Left renal cortex interstitium (tissue), 4 donors: ENCODE data around the gene CDC14C. TPM values are rescaled to one million over a fixed set of nuclear protein-coding genes. Genes with fewer than 3 reads are reported as not detected.
"Not testable (repeated sequence)": the region's sequence is repeated elsewhere in the genome, so short reads cannot be mapped to it uniquely, and the experiment has no call there.

ENCODE experiments used
- DNase-seq, 4 donors: peaks; one replicate each; pipeline ENCODE4 v3.0.0-alpha.2; 2013; ENCODE audit warnings: low read depth in 4 of 4, low spot score in 2 of 4, missing footprints in 1 of 4
- polyA plus RNA-seq, 4 donors: library from polyadenylated mRNA; unstranded; fragments of 120-200 nt; gene quantifications; one replicate each; pipeline ENCODE4 v1.2.1, GENCODE V29; 2013; ENCODE audit not compliant: insufficient read length in 4 of 4

Gene CDC14C
- polyA plus RNA-seq: under 1 TPM in 2 of 4 donors, not detected in 2; 0.05 to 0.06 TPM

DNA sequence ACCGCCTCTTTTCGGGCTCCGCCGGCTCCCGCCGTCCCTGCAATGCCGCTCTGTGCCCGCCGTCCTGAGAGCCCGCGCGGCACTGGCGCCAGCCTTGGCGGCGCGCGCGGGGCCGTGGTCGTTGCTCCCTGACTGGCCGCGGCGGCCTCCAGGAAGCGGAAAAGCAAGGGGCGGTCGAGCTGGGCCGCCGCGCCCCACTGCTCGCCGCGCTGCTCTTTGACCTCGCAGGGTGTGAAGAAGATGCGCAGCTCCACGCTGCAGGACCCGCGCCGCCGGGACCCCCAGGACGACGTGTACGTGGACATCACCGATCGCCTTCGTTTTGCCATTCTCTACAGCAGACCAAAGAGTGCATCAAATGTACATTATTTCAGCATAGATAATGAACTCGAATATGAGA, at the start of gene CDC14C:
Gene CDC14C (plus strand): TSS at position 115 of the 400 bp plus-strand sequence. CDS start 126 bp downstream, at position 241.
- no peak for DNase-seq

DNA sequence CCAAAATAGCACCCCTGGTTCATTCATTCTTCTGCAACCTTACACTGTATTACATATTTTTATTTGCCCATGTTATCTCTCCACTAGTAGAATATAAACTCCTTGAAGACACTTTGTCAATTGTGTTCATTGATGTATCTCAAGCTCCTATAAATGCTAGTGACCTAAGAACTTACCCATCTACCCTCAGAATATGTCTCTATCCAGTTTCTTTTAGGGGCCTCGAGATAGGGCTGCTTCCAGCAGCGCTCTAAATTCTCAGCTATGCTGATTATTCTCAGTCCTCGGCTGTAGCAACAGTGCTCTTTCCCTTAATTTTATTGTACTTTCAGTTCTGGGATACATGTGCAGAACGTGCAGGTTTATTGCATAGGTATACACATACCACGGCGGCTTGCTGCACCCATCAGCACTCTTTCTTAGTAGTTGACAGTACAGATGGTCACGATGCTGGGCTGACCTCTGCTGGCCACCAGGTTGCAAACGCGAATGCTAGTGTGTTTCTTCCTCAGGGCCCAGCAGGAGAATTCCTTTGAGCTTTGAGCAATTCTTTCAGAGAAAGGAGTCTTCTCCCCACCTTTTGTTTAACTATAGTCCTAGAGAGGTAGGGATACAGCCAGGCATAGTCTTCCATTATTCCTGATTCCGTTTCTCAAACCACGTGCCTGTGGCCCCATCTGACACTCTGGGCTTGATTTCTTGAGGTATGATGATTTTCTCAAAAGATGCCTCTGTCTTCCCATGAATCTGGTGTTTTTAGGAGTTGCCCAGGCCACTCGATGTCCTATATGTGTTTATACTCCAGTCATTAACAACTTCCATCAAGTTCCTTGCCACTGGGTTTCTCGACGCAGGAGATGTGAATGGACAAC, 49.1 kb upstream of the CDC14C start:
- peak in 3 of 4 donors; percentile 6 to 29 (median 18) for DNase-seq

DNA sequence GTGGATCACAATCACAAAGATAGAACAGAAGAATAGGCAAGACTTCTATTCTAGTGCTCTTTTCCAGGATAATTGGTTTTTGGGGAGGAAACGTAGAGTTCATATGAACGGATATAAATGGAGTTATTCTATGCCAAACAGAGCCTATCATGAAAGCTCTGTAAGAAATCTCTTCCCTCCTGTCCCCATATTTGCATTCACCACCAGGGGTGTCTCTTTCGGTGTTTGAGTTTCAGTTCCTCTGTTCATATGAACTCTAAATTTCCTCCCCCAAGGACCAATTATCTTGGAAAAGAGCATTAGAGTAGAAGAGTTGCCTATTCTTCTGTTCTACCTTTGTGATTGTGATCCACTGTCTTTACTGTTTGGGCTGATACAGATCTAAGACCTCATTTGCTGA, 48.3 kb upstream of the CDC14C start:
- no peak for DNase-seq

DNA sequence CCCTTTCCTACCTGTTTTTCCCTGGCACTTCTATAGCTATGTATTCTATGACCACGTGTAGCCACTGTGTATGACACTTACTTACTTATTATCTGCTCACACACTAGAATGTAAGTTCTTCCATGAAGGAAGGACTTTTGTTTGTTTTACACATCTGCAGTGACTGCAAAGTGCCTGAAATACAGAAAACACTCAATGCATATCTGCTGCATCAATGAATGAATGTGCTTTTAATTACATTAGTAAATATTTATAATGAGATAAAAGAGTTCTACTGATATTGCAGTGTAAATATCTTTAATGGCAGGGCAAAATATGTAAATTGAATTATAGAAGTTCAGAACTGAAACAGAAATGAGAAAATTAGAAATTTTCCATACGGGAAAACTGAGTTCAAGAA, 43.5 kb upstream of the CDC14C start:
- DNase-seq: no peak

DNA sequence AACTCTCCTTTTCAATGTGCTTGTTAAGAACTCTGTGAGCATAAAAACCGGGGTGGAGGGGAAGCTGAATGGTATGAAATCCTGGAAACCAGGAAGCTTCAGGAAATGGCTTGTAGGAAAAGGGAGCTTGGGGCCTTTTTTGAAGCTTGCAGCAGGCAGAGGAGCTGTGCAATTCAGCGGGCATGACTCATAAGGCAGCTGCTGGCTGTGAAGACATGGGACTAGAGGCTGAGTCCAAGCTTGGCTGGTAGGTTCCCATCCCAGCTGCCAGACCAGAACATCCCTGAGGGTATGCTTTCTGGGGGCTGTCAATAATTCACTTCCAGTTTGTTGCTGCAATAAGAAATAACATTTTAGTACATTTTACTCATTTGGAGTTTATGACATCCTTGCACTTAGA, 36.8 kb upstream of the CDC14C start:
- no peak for DNase-seq

DNA sequence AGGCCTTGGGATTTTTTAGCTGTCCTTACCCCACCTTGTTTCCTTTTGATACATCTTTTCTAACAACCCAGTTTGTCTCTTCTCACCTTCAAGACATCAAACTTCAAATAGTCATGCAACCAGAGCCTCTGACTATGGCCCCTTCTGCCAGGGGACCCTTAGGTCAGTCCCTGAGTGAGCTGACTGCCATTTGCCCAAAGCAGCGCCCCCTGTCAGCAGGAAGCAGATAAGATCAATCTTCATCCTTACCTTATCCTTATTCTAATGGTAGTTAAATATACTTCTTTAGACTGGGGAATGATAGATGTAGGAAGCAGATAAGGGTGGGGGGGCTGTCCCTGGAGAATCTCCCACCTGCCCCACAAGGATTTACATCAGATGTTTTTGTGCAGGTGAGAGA, 29.8 kb upstream of the CDC14C start:
- DNase-seq: no peak

DNA sequence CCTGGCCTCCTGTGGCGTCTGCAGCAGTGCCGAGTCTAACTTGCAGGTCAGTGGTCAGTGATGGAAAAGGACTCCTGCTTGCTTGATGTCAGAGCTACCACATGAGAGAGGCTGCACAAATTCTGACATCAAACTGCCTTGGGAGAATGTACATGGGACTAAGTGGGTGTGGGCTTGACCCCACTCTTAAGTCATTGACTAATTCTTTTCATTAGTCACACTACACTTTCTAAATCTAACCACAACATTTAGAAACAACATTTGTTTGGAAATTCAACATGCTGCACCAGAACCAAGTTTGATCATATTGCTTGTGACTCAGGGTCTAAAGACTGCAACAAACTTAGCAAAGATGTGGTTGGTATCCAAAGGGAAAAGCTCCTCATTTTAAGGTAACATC, 24.4 kb upstream of the CDC14C start:
- no peak for DNase-seq

DNA sequence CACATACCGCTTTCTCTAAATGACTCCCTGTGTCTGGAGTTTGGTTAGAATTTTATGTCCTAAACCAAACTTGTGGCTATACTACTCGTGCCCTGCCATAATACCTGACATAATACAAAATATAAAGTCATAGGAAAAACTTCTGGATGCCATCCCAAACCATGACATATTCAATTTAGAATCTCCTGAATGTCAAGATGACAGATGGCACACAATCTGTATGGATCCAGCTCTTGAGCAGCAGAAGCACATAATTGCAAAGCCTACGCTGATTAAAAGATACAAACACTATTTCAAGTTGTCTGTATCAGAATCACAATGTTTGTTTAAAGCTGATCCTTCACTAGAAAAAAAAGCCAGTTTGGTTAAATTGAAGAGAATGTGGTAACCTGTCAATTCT, 22.4 kb upstream of the CDC14C start:
- no peak for DNase-seq

DNA sequence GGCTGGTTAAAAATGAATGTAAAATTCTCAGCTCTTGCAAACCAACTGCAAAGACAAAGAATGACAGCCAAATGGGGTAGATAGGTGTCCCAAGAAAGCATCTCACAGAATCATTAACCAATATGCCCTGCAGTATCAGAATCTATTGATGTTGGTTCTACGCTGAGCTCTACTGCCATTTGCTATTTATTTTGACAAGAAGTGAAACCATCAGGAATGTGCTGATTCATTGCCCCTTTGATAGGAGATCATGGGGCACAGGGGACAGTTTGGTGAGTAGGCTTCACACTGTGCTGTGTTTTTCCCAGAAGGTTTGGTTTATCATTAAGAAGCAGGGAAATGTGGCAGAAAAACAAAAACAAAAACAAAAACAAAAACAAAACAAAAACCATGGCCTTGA, 19.4 kb upstream of the CDC14C start:
- no peak for DNase-seq

DNA sequence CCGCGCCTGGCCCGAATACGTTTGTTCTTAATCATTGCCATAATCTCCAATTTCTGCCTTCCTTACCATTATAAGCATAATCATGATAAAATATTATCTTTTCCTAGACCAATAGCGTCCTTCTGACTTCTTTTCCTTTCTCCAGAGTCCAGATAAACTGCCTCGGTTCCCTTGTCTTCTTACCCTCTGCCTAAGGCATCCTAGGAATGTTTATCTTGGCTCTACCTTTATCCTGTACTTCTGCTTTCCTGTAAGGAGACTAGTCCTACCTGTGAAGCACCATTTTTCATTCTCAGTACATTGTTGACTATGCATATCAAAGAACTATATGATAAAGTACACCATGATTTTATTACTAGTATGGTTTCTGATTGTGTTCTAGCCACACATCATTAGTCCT, 18.7 kb upstream of the CDC14C start:
- not testable (repeated sequence) for DNase-seq

DNA sequence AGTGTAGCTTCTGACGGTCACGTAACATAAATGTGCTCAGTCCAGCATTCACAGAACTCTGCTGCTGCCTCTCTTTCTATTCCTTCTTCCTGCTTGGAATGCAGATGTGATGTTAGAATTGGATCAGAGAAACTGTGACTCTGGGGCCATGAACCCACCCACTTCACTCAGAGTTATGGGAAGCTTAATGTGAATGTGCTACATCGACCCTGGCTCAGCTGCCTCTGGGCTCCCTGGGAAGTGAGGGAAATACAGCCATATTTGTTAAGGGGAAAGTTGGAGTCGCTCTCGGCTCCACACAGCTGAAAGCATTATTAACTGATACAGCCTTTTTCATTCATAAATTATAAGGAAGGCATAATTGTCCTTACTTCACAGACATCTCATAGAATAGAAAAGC, 14.5 kb upstream of the CDC14C start:
- not testable (repeated sequence) for DNase-seq

DNA sequence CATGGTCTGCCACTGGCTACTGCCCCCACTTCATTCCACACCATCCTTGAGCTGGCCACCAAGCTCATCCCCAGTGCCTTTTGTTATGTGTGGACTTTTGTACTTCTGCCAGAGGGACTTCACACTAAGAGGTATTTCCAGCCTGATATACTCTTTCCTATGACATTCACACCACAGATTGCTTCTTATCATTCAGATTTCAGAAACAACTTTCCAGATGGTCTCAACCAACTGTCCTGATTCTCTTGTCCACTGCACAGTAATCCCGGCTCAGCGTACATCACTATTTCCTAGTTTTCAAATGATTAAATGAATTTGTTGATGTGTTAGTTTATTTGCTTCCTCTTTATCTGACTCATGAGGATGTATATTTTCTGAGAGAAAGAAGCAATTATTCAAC, 7.1 kb downstream of the CDC14C start:
- DNase-seq: no peak

DNA sequence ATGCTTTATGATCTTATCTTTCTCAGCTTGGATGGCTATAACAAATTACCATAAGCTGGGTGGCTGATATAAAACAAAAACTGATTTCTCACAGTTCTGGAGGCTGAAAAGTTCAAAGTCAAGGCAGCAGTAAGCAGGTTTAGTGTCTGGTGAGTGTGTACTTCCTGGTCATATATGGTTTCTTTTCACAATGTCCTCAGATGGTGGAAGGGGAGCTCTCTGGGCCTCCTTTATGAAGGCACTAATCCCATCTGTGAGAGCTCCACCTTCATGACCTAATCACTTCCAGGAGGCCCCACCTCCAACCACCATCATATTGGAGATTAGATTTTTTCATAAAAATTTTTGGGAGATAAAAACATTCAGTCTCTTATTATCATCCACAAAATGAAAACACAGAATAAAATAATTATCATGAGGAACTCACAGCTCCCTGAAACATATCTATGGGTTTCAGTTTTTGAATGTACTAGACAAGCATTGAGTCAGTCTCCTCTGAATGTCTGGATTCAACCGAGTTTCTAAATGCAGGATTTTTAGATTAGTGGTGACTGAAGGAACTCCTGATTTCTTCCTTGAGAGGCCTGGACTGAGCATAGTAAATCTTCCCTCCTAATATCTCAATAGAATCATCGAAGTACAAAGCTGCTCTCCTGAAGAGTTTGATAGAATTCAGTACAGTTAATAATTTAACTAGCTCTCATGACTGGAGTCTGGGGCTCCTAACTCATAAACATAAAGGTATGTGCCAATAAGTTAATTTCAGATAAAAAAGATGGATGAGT, 8.0 kb downstream of the CDC14C start:
- DNase-seq: no peak

DNA sequence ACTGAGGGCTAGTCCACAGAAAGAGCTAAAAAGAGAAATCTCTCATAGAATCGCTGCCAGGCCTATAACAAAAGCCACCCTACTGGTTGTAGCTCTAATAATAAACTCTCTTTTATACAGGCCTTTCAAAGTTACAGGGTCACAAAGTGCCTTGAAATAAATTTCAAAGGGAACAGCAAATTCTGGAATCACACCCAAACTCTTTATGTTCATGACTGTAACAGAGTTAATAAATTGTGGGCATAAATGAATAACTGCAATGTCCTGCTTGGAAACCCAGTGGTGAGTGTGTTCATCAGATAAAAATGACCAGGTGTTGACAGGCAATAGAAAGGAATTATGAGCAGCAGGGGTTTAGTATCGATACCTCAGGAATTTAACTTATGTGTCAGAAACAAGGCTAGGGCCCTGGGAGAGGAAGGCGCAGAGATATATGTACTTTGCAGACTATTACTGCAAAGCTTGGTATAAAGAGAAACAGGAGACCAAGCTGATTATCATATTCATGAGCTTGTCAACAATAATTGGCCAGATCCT, 9.3 kb downstream of the CDC14C start:
- no peak for DNase-seq

DNA sequence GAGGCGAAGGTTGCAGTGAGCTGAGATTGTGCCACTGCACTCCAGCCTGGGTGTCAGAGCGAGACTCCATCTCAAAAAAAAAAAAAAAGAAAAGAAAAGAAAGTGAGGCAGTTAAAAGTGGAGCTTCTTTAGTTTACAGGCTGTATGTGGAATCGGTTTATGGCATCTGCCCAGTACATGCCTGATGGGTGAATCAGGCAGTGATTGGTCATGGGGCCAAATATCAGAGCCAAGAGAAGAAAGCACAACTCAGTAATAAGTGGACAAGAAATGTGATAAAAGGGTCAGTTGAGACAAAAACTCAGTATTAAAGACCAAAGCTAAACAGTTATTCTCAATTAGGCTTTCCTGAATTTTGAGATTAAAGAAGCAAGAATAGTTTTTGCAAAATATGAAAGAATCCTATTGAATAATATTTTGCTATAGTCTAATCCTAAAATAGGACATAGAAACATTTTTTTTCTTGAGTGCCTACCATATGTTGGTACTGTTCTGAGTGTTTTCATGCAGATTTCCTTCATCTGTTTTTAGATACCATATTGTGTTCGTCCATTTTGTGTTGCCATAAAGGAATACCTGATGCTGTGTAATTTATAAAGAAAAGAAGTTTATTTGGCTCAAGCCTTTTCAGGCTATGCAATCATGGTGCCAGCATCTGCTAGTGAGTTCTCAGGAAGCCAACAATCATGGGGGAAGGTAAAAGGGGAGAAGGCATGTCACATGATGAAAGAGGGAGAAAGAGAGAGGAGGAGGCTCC, 14.4 kb downstream of the CDC14C start:
- DNase-seq: no peak

DNA sequence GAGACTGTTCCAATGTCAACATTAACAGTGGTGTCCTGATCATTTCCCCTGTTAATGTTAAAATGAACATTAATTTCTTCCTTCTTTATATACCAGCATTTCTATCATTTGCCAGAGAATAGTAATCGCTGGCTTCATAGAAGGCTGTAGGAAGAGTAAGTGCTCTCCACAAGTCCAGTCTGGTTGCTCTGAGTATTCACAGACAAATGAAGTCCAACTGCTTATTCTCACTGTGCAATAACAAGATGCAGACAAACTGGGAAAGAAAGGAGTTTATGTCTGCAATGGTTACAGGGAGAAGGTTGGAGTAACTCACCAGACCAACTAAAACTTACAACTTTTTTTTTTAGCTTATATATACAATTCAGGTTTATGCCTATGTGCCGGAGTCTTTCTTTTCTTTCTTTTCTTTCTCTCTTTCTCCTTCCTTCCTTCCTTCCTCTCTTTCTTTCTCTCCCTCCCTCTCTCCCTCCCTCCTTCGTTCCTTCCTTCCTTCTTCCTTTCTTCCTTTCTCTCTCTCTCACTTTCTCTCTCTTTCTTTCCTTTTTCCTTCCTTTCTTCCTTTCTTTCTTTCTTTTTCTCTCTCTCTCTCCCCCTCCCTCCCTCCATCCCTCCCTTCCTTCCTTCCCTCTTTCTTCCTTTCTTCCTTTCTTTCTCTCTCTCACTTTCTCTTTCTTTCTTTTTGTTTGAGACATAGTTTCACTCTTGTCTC, 19.1 kb downstream of the CDC14C start:
- DNase-seq: no peak

DNA sequence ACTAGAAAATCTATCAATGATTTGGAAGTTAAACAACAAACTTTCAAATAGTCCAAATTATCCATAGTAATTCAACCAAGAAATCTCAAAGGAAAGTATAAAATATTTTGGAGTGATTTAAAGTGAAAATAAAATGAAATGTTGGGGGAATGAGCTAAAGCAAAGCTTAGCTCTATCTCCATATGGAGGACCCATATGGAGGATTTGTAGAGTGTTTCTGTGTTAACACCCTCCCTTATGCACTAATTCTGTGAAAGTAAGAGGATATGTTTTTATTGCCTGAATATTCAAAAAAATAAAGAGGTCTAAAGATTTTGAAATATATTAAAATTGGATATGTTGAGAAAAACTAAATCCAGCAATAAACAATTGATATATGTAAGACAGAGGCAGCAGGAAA, 31.6 kb downstream of the CDC14C start:
- no peak for DNase-seq

DNA sequence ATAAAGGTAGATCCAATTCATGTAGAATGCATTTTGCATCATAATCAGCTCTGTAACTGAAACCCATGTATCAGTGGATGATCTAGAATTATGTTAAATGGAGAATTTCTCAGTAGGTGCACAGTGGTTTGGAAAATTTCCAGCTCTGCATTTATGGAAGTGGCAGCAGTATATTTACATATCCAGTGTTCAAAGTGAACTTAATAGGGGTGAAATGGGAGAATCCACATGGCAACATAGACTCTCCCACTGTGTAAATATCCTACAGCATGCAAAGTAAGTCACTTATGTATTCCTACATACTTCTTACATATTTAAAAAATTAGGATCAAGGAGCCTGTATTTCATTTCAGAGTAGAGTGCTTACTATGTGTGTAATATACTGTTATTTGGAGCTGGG, 35.3 kb downstream of the CDC14C start:
- DNase-seq: no peak

DNA sequence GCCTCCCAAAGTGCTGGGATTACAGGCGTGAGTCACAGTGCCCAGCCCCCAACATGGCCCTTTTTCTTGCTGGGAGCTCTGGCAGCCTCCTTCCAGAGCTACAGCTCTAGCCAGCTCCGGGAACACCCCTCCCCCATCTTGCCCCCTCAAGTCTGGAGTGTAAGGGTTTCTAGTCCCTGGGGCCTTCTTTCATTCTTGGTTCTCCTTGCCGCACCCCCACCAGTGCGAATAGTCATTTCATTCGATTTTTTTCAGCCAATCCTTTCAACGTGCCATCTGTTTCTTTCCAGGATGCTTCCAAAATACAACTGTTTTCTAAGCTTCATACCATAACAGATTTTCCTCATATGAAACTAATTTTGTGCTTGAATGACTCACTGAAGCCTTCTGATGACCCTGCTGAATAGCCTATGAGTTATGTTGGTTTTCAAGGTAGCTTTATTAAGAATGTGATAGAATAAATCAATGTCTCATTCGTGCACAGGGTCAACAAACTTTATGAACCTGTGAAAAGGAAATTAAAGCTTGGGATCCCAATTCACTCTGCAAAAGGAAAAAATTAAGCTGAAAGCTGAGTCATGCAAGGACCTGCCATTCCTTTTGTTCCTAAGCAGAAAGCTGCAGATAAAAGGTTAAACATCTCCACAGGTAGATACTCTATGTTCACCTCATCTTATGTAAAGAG, 38.6 kb downstream of the CDC14C start:
- DNase-seq: no peak

DNA sequence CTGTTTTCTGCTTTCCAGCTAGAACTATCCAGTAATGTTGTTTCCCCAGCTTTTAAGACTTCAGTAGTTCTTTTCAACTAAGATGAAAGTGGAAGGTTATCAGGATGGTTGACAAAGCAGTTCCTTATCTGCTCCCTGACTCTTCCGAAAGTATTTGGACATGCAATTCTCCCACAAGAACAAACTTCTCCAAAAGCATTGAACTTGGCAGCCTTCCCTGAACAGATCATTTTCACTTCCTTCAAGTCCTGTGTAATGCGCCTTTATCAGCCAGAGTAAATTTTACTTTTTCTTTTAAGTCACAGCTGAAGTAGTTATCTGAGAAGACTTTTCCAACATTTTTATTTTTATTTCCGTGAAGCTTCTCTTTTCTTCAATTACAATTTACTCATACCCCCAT, 39.7 kb downstream of the CDC14C start:
- no peak for DNase-seq
